Measurements from ENCODE around the gene CNTNAP2. TPM values are rescaled to one million over a fixed set of nuclear protein-coding genes. Genes with fewer than 3 reads are reported as not detected.
"Not testable (repeated sequence)": the region's sequence is repeated elsewhere in the genome, so short reads cannot be mapped to it uniquely, and the experiment has no call there.

The CNTNAP2 gene
- total and polyA plus RNA-seq, 4 donors, result 0.14 to 2.3 (median 1.1) TPM

DNA sequence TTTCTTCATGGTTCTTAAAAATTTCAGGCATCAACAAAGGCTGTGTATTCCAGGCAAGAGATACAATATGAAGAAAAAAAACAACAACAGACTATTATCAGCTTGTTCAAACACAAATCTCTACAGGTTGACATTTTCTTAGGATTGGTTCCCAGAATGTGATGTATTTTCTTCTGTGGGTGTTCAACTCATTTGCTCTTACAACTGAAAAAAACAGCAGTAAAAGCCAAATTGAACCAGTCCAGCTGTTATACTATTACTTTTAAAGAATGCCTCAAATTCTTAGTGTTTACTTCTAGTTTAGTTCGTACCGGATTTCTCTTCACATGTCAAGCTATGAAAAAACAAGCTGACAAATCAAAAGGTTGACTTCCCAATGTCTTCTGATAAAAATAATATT is 60.7 kb downstream of the CNTNAP2 start (continued):
- TF ChIP-seq RXRA (IDR thresholded peaks at IDR 0.05), result no peak

DNA sequence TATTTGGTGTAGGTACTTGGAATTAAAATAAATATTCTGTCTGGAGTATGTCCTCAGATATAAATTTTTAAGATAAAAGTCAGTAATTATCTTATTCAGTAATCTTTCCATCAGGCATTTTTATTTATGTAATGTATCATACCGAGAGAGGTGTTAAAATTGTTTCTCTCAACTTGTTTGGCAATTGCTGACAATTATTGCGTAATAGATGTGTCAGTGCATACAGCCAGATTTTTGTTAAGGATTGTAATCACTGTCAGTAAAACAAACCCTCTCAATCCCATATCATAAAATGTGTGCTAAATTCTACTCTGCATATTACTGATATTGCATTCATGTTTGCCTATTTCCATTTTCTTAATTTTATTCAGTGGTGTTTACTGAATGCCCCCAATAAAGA is 69.2 kb downstream of the CNTNAP2 start:
- H3K4me3 ChIP-seq (ENCODE audit: low read depth in 1 of 3, low read length in 3 of 3), result no peak overlapping the region
- H3K36me3 ChIP-seq (ENCODE audit: control insufficient read depth in 4 of 4, insufficient read depth in 3 of 4, low read depth in 1 of 4, low read length in 3 of 4), result no peaks in the 10 kb centered on the region
- no peak overlapping the region for H3K9ac ChIP-seq (ENCODE audit: low read depth in 1 of 2, low read length in 2 of 2)
- DNase-seq (ENCODE audit: low spot score), result no peak
- no peak for TF ChIP-seq RAD21 (IDR thresholded peaks at IDR 0.05)
- TF ChIP-seq HNF4G (IDR thresholded peaks at IDR 0.05), result no peak
- TF ChIP-seq SP1 (IDR thresholded peaks at IDR 0.05), result no peak
- TF ChIP-seq JUND (IDR thresholded peaks at IDR 0.05), result no peak
- TF ChIP-seq RXRA (IDR thresholded peaks at IDR 0.05), result no peak
- TF ChIP-seq FOXA2 (IDR thresholded peaks at IDR 0.05), result no peak
- no peak for TF ChIP-seq FOXA1 (IDR thresholded peaks at IDR 0.05)
- TF ChIP-seq EGR1 (IDR thresholded peaks at IDR 0.05; ENCODE audit: low read depth in 2 of 2), result no peak
- TF ChIP-seq, protein P1, sequence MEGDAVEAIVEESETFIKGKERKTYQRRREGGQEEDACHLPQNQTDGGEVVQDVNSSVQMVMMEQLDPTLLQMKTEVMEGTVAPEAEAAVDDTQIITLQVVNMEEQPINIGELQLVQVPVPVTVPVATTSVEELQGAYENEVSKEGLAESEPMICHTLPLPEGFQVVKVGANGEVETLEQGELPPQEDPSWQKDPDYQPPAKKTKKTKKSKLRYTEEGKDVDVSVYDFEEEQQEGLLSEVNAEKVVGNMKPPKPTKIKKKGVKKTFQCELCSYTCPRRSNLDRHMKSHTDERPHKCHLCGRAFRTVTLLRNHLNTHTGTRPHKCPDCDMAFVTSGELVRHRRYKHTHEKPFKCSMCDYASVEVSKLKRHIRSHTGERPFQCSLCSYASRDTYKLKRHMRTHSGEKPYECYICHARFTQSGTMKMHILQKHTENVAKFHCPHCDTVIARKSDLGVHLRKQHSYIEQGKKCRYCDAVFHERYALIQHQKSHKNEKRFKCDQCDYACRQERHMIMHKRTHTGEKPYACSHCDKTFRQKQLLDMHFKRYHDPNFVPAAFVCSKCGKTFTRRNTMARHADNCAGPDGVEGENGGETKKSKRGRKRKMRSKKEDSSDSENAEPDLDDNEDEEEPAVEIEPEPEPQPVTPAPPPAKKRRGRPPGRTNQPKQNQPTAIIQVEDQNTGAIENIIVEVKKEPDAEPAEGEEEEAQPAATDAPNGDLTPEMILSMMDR (IDR thresholded peaks at IDR 0.05; ENCODE audit: low read depth, low read length, missing input control), result no peak
- TF ChIP-seq NR2F2 (IDR thresholded peaks at IDR 0.05), result no peak
- TF ChIP-seq, protein P2, sequence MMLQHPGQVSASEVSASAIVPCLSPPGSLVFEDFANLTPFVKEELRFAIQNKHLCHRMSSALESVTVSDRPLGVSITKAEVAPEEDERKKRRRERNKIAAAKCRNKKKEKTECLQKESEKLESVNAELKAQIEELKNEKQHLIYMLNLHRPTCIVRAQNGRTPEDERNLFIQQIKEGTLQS (IDR thresholded peaks at IDR 0.05), result no peak
- WGBS, result 54% methylated on average over 2 of the region's 2 CpGs
- no peaks in the 10 kb centered on the region for H3K27me3 ChIP-seq (ENCODE audit: control insufficient read depth in 4 of 4, insufficient read depth in 4 of 4, low read length in 3 of 4)
- H3K27ac ChIP-seq (ENCODE audit: low read depth in 1 of 2, low read length in 2 of 2), result no peak overlapping the region
- no peaks in the 10 kb centered on the region for H3K4me1 ChIP-seq (ENCODE audit: control insufficient read depth in 4 of 4, insufficient read depth in 4 of 4, low read length in 3 of 4)
- H3K9me3 ChIP-seq (ENCODE audit: control insufficient read depth in 4 of 4, low read length in 3 of 4), result peaks cover 0 to 5% (median 0%) of the 10 kb centered on the region in 4 donors

DNA sequence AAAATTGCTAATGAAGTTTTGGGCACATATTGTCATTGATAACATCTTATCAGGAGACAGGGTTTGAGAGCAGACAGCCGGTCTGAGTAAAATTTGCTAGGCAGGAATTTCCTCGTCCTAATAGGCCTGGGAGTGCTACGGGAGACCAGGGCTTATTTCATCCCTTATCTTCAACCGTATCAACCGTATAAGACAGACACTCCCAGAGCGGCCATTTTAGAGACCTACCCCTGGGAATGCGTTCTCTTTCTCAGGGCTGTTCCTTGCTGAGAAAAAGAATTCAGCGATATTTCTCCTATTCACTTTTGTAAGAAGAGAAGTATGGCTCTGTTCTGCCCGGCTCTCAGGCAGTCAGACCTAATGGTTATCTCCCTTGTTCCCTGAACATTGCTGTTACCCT is 74.8 kb downstream of the CNTNAP2 start:
- WGBS, result 83% methylated on average over 9 of the region's 9 CpGs
- not testable (repeated sequence) for H3K4me1 ChIP-seq (ENCODE audit: control insufficient read depth in 4 of 4, insufficient read depth in 4 of 4, low read length in 3 of 4); H3K27ac ChIP-seq (ENCODE audit: low read depth in 1 of 2, low read length in 2 of 2); H3K9me3 ChIP-seq (ENCODE audit: control insufficient read depth in 4 of 4, low read length in 3 of 4); H3K4me3 ChIP-seq (ENCODE audit: low read depth in 1 of 3, low read length in 3 of 3); DNase-seq (ENCODE audit: low spot score); H3K9ac ChIP-seq (ENCODE audit: low read depth in 1 of 2, low read length in 2 of 2); H3K27me3 ChIP-seq (ENCODE audit: control insufficient read depth in 4 of 4, insufficient read depth in 4 of 4, low read length in 3 of 4); H3K36me3 ChIP-seq (ENCODE audit: control insufficient read depth in 4 of 4, insufficient read depth in 3 of 4, low read depth in 1 of 4, low read length in 3 of 4)

DNA sequence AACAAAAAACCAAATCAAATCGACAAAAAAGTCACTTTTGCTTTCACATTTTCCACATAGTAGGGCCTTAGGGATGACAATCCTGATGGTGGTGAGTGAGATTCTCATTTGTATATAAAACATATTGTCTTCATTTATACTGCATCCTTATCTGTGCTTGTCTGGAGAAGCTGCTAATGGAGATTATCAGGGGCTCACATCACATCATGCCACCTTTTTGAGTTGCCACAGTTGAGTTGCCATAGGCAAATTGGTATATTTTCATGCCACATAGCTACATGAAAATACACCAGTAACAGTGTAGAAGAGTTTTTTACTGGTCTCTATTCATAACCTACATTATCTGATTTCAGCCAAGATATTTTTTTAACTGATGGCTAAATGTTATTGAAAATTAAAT is 85.3 kb downstream of the CNTNAP2 start:
- no peak overlapping the region for H3K9ac ChIP-seq (ENCODE audit: low read depth in 1 of 2, low read length in 2 of 2)
- no peak overlapping the region for H3K27ac ChIP-seq (ENCODE audit: low read depth in 1 of 2, low read length in 2 of 2)
- TF ChIP-seq NR2F2 (IDR thresholded peaks at IDR 0.05), result no peak
- TF ChIP-seq, protein P3, sequence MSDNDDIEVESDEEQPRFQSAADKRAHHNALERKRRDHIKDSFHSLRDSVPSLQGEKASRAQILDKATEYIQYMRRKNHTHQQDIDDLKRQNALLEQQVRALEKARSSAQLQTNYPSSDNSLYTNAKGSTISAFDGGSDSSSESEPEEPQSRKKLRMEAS (IDR thresholded peaks at IDR 0.05), result no peak
- TF ChIP-seq TAF1 (conservative IDR thresholded peaks at IDR 0.05), result no peak
- no peak for TF ChIP-seq FOXA1 (IDR thresholded peaks at IDR 0.05)
- no peak for TF ChIP-seq GABPA (IDR thresholded peaks at IDR 0.05 in 1 of 2, conservative IDR thresholded peaks at IDR 0.05 in 1 of 2)
- no peak for TF ChIP-seq RXRA (IDR thresholded peaks at IDR 0.05)
- TF ChIP-seq, protein P4, sequence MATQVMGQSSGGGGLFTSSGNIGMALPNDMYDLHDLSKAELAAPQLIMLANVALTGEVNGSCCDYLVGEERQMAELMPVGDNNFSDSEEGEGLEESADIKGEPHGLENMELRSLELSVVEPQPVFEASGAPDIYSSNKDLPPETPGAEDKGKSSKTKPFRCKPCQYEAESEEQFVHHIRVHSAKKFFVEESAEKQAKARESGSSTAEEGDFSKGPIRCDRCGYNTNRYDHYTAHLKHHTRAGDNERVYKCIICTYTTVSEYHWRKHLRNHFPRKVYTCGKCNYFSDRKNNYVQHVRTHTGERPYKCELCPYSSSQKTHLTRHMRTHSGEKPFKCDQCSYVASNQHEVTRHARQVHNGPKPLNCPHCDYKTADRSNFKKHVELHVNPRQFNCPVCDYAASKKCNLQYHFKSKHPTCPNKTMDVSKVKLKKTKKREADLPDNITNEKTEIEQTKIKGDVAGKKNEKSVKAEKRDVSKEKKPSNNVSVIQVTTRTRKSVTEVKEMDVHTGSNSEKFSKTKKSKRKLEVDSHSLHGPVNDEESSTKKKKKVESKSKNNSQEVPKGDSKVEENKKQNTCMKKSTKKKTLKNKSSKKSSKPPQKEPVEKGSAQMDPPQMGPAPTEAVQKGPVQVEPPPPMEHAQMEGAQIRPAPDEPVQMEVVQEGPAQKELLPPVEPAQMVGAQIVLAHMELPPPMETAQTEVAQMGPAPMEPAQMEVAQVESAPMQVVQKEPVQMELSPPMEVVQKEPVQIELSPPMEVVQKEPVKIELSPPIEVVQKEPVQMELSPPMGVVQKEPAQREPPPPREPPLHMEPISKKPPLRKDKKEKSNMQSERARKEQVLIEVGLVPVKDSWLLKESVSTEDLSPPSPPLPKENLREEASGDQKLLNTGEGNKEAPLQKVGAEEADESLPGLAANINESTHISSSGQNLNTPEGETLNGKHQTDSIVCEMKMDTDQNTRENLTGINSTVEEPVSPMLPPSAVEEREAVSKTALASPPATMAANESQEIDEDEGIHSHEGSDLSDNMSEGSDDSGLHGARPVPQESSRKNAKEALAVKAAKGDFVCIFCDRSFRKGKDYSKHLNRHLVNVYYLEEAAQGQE (IDR thresholded peaks at IDR 0.05), result no peak
- TF ChIP-seq HNF4G (IDR thresholded peaks at IDR 0.05), result no peak
- TF ChIP-seq HNF4A (conservative IDR thresholded peaks at IDR 0.05), result no peak
- no peak for TF ChIP-seq EGR1 (IDR thresholded peaks at IDR 0.05; ENCODE audit: low read depth in 2 of 2)
- TF ChIP-seq, protein P2 (IDR thresholded peaks at IDR 0.05), result no peak
- TF ChIP-seq, protein P5, sequence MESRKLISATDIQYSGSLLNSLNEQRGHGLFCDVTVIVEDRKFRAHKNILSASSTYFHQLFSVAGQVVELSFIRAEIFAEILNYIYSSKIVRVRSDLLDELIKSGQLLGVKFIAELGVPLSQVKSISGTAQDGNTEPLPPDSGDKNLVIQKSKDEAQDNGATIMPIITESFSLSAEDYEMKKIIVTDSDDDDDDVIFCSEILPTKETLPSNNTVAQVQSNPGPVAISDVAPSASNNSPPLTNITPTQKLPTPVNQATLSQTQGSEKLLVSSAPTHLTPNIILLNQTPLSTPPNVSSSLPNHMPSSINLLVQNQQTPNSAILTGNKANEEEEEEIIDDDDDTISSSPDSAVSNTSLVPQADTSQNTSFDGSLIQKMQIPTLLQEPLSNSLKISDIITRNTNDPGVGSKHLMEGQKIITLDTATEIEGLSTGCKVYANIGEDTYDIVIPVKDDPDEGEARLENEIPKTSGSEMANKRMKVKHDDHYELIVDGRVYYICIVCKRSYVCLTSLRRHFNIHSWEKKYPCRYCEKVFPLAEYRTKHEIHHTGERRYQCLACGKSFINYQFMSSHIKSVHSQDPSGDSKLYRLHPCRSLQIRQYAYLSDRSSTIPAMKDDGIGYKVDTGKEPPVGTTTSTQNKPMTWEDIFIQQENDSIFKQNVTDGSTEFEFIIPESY (IDR thresholded peaks at IDR 0.05), result no peak
- no peak overlapping the region for H3K4me3 ChIP-seq (ENCODE audit: low read depth in 1 of 3, low read length in 3 of 3)
- DNase-seq (ENCODE audit: low spot score), result no peak
- no peaks in the 10 kb centered on the region for H3K9me3 ChIP-seq (ENCODE audit: control insufficient read depth in 4 of 4, low read length in 3 of 4)
- no peaks in the 10 kb centered on the region for H3K36me3 ChIP-seq (ENCODE audit: control insufficient read depth in 4 of 4, insufficient read depth in 3 of 4, low read depth in 1 of 4, low read length in 3 of 4)
- 49% methylated on average over 1 of the region's 1 CpG for WGBS
- no peaks in the 10 kb centered on the region for H3K27me3 ChIP-seq (ENCODE audit: control insufficient read depth in 4 of 4, insufficient read depth in 4 of 4, low read length in 3 of 4)
- H3K4me1 ChIP-seq (ENCODE audit: control insufficient read depth in 4 of 4, insufficient read depth in 4 of 4, low read length in 3 of 4), result no peaks in the 10 kb centered on the region
